WTC11 (cell line): Measurements from ENCODE around the gene MLEC. TPM values are rescaled to one million over a fixed set of nuclear protein-coding genes. Genes with fewer than 3 reads are reported as not detected.

Experiments
- ATAC-seq: fragments of 200-7000 bp; cut with Tn5 transposase; 2 replicates; pipeline ENCODE4 v1.10.0; 2021; ENCODE audit warnings: mild to moderate bottlenecking, moderate library complexity
- CTCF ChIA-PET: fragments of 300-600 bp; sonication (Branson Sonifier 250); formaldehyde crosslinking; loops from one replicate; lab custom pipeline; 2021; ENCODE audit warnings: antibody characterized with exemption; lab: Charles Lee
- POLR2A ChIA-PET: fragments of 350-600 bp; sonication (Branson Sonifier 250); formaldehyde crosslinking; loops from one replicate; lab custom pipeline; 2021; ENCODE audit warnings: antibody characterized with exemption; lab: Charles Lee
- DNase-seq: peaks from one replicate; pipeline ENCODE4 v3.0.0; 2021; ENCODE audit warnings: low spot score
- H3K27ac Mint-ChIP-seq: 2 replicates; pipeline ENCODE4 v1.8.0; 2021; ENCODE audit warnings: mixed read lengths
- H3K27me3 Mint-ChIP-seq: 2 replicates; pipeline ENCODE4 v1.8.0; 2021; ENCODE audit warnings: low read depth, mild to moderate bottlenecking, moderate library complexity, mixed read lengths
- H3K36me3 Mint-ChIP-seq: 2 replicates; pipeline ENCODE4 v1.8.0; 2021; ENCODE audit warnings: mixed read lengths
- H3K4me1 Mint-ChIP-seq: 2 replicates; pipeline ENCODE4 v1.8.0; 2022; ENCODE audit warnings: mixed read lengths
- H3K4me3 Mint-ChIP-seq: 2 replicates; pipeline ENCODE4 v1.8.0; 2021; ENCODE audit warnings: mild to moderate bottlenecking, moderate library complexity, mixed read lengths
- H3K9me3 Mint-ChIP-seq: 2 replicates; pipeline ENCODE4 v1.8.0; 2021; ENCODE audit warnings: mixed read lengths
- GRHL2 ChIP-seq: fragments of 250-450 bp; sonication (Bioruptor Pico); IDR thresholded peaks from 2 replicates; pipeline ENCODE4 v1.8.0; 2022; ENCODE audit warnings: mild to moderate bottlenecking, moderate library complexity; ENCODE audit not compliant: insufficient replicate concordance, severe bottlenecking
- HMGXB4 ChIP-seq: sonication (generic); formaldehyde crosslinking; IDR thresholded peaks from 2 replicates; pipeline ENCODE4 v1.8.1; 2023; ENCODE audit warnings: mild to moderate bottlenecking, moderate library complexity, missing genetic modification reagents
- MAX ChIP-seq: sonication (generic); formaldehyde crosslinking; IDR thresholded peaks from 2 replicates; pipeline ENCODE4 v1.8.0; 2022; ENCODE audit warnings: mild to moderate bottlenecking, missing genetic modification reagents
- NFYB ChIP-seq: sonication (generic); formaldehyde crosslinking; conservative IDR thresholded peaks from 2 replicates; pipeline ENCODE4 v1.8.0; 2022; ENCODE audit warnings: low read depth, missing genetic modification reagents
- PRRX2 ChIP-seq: fragments of 250-450 bp; sonication (Bioruptor Pico); IDR thresholded peaks from 2 replicates; pipeline ENCODE4 v1.8.0; 2021; ENCODE audit warnings: mild to moderate bottlenecking
- RORB ChIP-seq: fragments of 250-450 bp; sonication (Bioruptor Pico); IDR thresholded peaks from 2 replicates; pipeline ENCODE4 v1.9.0; 2021; ENCODE audit warnings: mild to moderate bottlenecking
- SMAD3 ChIP-seq: sonication (generic); formaldehyde crosslinking; IDR thresholded peaks from 2 replicates; pipeline ENCODE4 v1.8.0; 2022; ENCODE audit warnings: missing genetic modification reagents, mild to moderate bottlenecking, borderline replicate concordance
- SP1 ChIP-seq: sonication (generic); formaldehyde crosslinking; conservative IDR thresholded peaks from 2 replicates; pipeline ENCODE4 v1.8.1; 2022; ENCODE audit warnings: missing genetic modification reagents
- TCF7 ChIP-seq: sonication (generic); formaldehyde crosslinking; IDR thresholded peaks from 2 replicates; pipeline ENCODE4 v1.8.0; 2022; ENCODE audit warnings: mild to moderate bottlenecking, low read depth, missing genetic modification reagents, moderate library complexity
- ZNF219 ChIP-seq: sonication (generic); formaldehyde crosslinking; IDR thresholded peaks from 2 replicates; pipeline ENCODE4 v1.8.0; 2023; ENCODE audit warnings: missing genetic modification reagents, mild to moderate bottlenecking, borderline replicate concordance
- ZNF281 ChIP-seq: sonication (generic); formaldehyde crosslinking; IDR thresholded peaks from 2 replicates; pipeline ENCODE4 v1.8.0; 2023; ENCODE audit warnings: mild to moderate bottlenecking, missing genetic modification reagents
- ZNF317 ChIP-seq: sonication (generic); formaldehyde crosslinking; IDR thresholded peaks from 2 replicates; pipeline ENCODE4 v1.8.1; 2023; ENCODE audit warnings: low read depth, mild to moderate bottlenecking, moderate library complexity, missing genetic modification reagents, borderline replicate concordance
- ZNF425 ChIP-seq: fragments of 250-450 bp; sonication (Bioruptor Pico); conservative IDR thresholded peaks from 2 replicates; pipeline ENCODE4 v1.9.0; 2021; ENCODE audit warnings: mild to moderate bottlenecking
- ZNF532 ChIP-seq: fragments of 250-450 bp; sonication (Bioruptor Pico); IDR thresholded peaks from 2 replicates; pipeline ENCODE4 v1.9.0; 2021; ENCODE audit warnings: mild to moderate bottlenecking, borderline replicate concordance
- total RNA-seq: library from RNA; stranded (reverse); gene quantifications from 3 replicates; pipeline ENCODE4 v1.2.3, GENCODE V29; 2021
- TF ChIP-seq, protein P1 (sequence below): sonication (generic); formaldehyde crosslinking; IDR thresholded peaks from 2 replicates; pipeline ENCODE4 v1.8.0; 2022; ENCODE audit warnings: mild to moderate bottlenecking, missing genetic modification reagents

MLEC gene
- total RNA-seq, 1 experiment from 2014 or later, result 278 TPM

GRCh38 chr12:120647375-120647755 lies 39.6 kb upstream of the MLEC start:
- ChIA-PET CTCF (interaction anchor here (0.6 to 3.9 kb wide), 14 partner anchors 8 to 485 kb away, joined by 3 to 115 read pairs (median 10); partner anchors contain the start of genes P2RX7, POP5 and UNC119B), POLR2A (interaction anchor here (0.9 kb wide), 1 partner anchor 40 kb away, joined by 9 read pairs; the partner anchor contains the start of gene MLEC)
- peaks cover 39% of the 10 kb centered on the region for H3K4me1 Mint-ChIP-seq
- TF ChIP-seq PRRX2 (CRISPR knock-in tag) (no peak), ZNF317 (CRISPR knock-in tag) (no peak), ZNF281 (no peak), TCF7 (CRISPR knock-in tag) (no peak)
- H3K36me3 Mint-ChIP-seq, result no peaks in the 10 kb centered on the region
- no peaks in the 10 kb centered on the region for H3K9me3 Mint-ChIP-seq
- H3K27ac Mint-ChIP-seq, result no peak overlapping the region
- peaks cover 9% of the 10 kb centered on the region for H3K27me3 Mint-ChIP-seq
- no peak overlapping the region for H3K4me3 Mint-ChIP-seq
- DNase-seq, result no peak
- ATAC-seq, result no peak

DNA sequence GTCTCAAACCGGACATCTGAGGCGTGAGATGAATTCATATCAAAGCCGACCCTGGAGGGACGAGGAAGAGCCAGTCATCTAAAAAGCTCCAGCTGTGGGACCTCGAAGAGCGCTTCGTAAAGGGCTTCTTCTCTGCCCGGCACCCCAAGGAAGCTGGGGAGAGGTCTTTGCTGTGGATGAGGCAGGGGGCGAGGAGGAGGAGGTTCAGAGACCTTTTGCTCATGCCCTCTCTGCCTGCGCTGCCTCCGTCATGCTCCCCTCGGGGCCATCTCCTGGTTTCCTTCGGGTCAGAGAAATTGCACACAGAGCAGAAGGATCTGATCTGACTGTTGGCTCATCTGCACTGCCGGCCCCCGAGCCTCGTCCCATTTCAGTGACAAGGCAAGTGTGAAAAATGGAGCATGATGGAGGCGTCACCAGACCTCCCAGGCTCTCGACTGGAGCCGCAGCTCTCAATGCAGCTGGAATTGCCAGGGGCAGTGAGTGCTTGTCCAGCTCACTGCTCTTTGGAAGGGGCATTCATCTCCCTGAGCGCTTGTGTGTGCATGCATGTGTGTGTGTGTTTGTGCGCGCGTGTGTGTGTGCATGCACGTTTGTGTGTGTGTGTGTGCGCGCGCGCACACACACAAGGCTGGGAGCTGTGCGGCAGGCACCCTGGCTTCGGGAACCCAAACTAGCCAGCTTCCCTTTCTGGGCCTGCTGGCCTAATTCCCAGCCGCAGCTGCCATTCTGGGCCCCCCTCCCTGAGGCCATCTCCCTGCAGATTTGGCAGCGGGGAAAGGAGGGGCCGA lies 37.3 kb upstream of the MLEC start:
- H3K27ac Mint-ChIP-seq, result peak overlapping the region; percentile 64; the same call in 1 of the 2 replicates
- H3K36me3 Mint-ChIP-seq, result no peaks in the 10 kb centered on the region
- H3K4me1 Mint-ChIP-seq, result peaks cover 43% of the 10 kb centered on the region
- H3K27me3 Mint-ChIP-seq, result no peaks in the 10 kb centered on the region; the same call in 1 of the 2 replicates
- peak overlapping the region; percentile 69 for H3K4me3 Mint-ChIP-seq
- TF ChIP-seq HMGXB4 (CRISPR knock-in tag), result 0 out of 2 replicates have a peak, but pooled peaks have one; percentile 18
- no peak for TF ChIP-seq RORB (CRISPR knock-in tag)
- TF ChIP-seq MAX, result peak; percentile 12; the same call in 1 of the 2 replicates
- no peaks in the 10 kb centered on the region for H3K9me3 Mint-ChIP-seq
- peak; percentile 11 for ATAC-seq
- CTCF ChIA-PET, result interaction anchor here (0.5 to 3.9 kb wide), 55 partner anchors 8 to 356 kb away, joined by 3 to 115 read pairs (median 5); partner anchors contain the start of genes CABP1, MLEC, POP5 and UNC119B
- POLR2A ChIA-PET, result interaction anchor here (0.5 to 1.6 kb wide), 5 partner anchors 13 to 356 kb away, joined by 3 to 4 read pairs (median 3); partner anchors contain the start of gene POP5
- DNase-seq, result peak; percentile 28

GRCh38 chr12:120650233-120650690 lies 36.7 kb upstream of the MLEC start:
- DNase-seq (no peak), ATAC-seq (no peak)
- Mint-ChIP-seq H3K27me3 (no peaks in the 10 kb centered on the region; the same call in 1 of the 2 replicates), H3K36me3 (no peaks in the 10 kb centered on the region), H3K4me3 (peak overlapping the region; percentile 69), H3K9me3 (no peaks in the 10 kb centered on the region), H3K27ac (peak overlapping the region; percentile 84), H3K4me1 (peaks cover 43% of the 10 kb centered on the region)
- ChIA-PET CTCF (interaction anchor here (0.9 to 3.9 kb wide), 19 partner anchors 10 to 355 kb away, joined by 3 to 115 read pairs (median 14); partner anchors contain the start of genes CABP1, MLEC, POP5 and UNC119B), POLR2A (interaction anchor here (1.1 to 1.6 kb wide), 2 partner anchors 38 to 69 kb away, joined by 3 to 4 read pairs; partner anchors contain the start of gene POP5)
- TF ChIP-seq NFYB (CRISPR knock-in tag) (no peak), MAX (no peak), SMAD3 (CRISPR knock-in tag) (no peak), ZNF532 (no peak), ZNF219 (CRISPR knock-in tag) (no peak), SP1 (CRISPR knock-in tag) (no peak), ZNF425 (CRISPR knock-in tag) (no peak), GRHL2 (CRISPR knock-in tag) (no peak)
- TF ChIP-seq, protein P1, sequence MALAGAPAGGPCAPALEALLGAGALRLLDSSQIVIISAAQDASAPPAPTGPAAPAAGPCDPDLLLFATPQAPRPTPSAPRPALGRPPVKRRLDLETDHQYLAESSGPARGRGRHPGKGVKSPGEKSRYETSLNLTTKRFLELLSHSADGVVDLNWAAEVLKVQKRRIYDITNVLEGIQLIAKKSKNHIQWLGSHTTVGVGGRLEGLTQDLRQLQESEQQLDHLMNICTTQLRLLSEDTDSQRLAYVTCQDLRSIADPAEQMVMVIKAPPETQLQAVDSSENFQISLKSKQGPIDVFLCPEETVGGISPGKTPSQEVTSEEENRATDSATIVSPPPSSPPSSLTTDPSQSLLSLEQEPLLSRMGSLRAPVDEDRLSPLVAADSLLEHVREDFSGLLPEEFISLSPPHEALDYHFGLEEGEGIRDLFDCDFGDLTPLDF, result no peak
